ENCODE measurements around the gene OR8I2.
"Not testable (repeated sequence)": the region's sequence is repeated elsewhere in the genome, so short reads cannot be mapped to it uniquely, and the experiment has no call there.

The OR8I2 gene

GRCh38 chr11:56093008-56093407 is at the start of gene OR8I2:
Gene OR8I2 (plus strand): TSS chr11:56093308. CDS start chr11:56093308, 0 bp downstream.
- Histone ChIP-seq H3K27ac (no peak within 1 kb of the TSS), H3K9ac (ENCODE audit: insufficient read length) (no peak within 1 kb of the TSS), H3K9me3 (ENCODE audit: low read depth, low read length) (no peaks in the 10 kb centered on the region), H3K36me3 (ENCODE audit: insufficient read depth, low read length) (no peaks in the 10 kb centered on the region), H3K4me3 (no peak within 1 kb of the TSS)
- DNase-seq (ENCODE audit: low read depth, low spot score) = no peak
- TF ChIP-seq EZH2 (IDR thresholded peaks at IDR 0.05) (no peak), POLR2AphosphoS5 (IDR thresholded peaks at IDR 0.05; ENCODE audit: borderline replicate concordance, low read depth, low read length) (no peak), FOXP2 (optimal IDR thresholded peaks at IDR 0.05; ENCODE audit: control extremely low read depth, extremely low read length, insufficient read depth) (no peak)

- H3K9ac ChIP-seq (ENCODE audit: insufficient read length) = no peak overlapping the region
- H3K36me3 ChIP-seq (ENCODE audit: insufficient read depth, low read length) = no peaks in the 10 kb centered on the region
- no peaks in the 10 kb centered on the region for H3K9me3 ChIP-seq (ENCODE audit: low read depth, low read length)
- no peak overlapping the region for H3K4me3 ChIP-seq
- TF ChIP-seq FOXP2 (optimal IDR thresholded peaks at IDR 0.05; ENCODE audit: control extremely low read depth, extremely low read length, insufficient read depth) = no peak
- no peak for TF ChIP-seq POLR2AphosphoS5 (IDR thresholded peaks at IDR 0.05; ENCODE audit: borderline replicate concordance, low read depth, low read length)
- TF ChIP-seq EZH2 (IDR thresholded peaks at IDR 0.05) = no peak
- no peak for DNase-seq (ENCODE audit: low read depth, low spot score)
- no peak overlapping the region for H3K27ac ChIP-seq
These were observed 47.6 kb upstream of the OR8I2 start for GRCh38 chr11:56045538-56045937.

- no peak overlapping the region for H3K4me3 ChIP-seq
- H3K9me3 ChIP-seq (ENCODE audit: low read depth, low read length) = no peaks in the 10 kb centered on the region
- no peak for TF ChIP-seq POLR2AphosphoS5 (IDR thresholded peaks at IDR 0.05; ENCODE audit: borderline replicate concordance, low read depth, low read length)
- no peak for TF ChIP-seq EZH2 (IDR thresholded peaks at IDR 0.05)
- no peak for TF ChIP-seq FOXP2 (optimal IDR thresholded peaks at IDR 0.05; ENCODE audit: control extremely low read depth, extremely low read length, insufficient read depth)
- no peak overlapping the region for H3K27ac ChIP-seq
- no peak for DNase-seq (ENCODE audit: low read depth, low spot score)
- H3K9ac ChIP-seq (ENCODE audit: insufficient read length) = no peak overlapping the region
- H3K36me3 ChIP-seq (ENCODE audit: insufficient read depth, low read length) = no peaks in the 10 kb centered on the region
These were observed 44.6 kb upstream of the OR8I2 start for GRCh38 chr11:56048480-56048879.

GRCh38 chr11:56049487-56049886 is 43.6 kb upstream of the OR8I2 start:
- TF ChIP-seq EZH2 (IDR thresholded peaks at IDR 0.05) (no peak), FOXP2 (optimal IDR thresholded peaks at IDR 0.05; ENCODE audit: control extremely low read depth, extremely low read length, insufficient read depth) (no peak), POLR2AphosphoS5 (IDR thresholded peaks at IDR 0.05; ENCODE audit: borderline replicate concordance, low read depth, low read length) (no peak)
- H3K36me3 ChIP-seq (ENCODE audit: insufficient read depth, low read length) = no peaks in the 10 kb centered on the region

GRCh38 chr11:56056366-56056765 is 36.7 kb upstream of the OR8I2 start:
- H3K4me3 ChIP-seq; H3K27ac ChIP-seq; H3K9ac ChIP-seq (ENCODE audit: insufficient read length); H3K9me3 ChIP-seq (ENCODE audit: low read depth, low read length); H3K36me3 ChIP-seq (ENCODE audit: insufficient read depth, low read length); DNase-seq (ENCODE audit: low read depth, low spot score): not testable (repeated sequence)

More at GRCh38 chr11:56049487-56049886, 43.6 kb upstream of the OR8I2 start:
- no peaks in the 10 kb centered on the region for H3K9me3 ChIP-seq (ENCODE audit: low read depth, low read length)
- no peak overlapping the region for H3K9ac ChIP-seq (ENCODE audit: insufficient read length)
- DNase-seq (ENCODE audit: low read depth, low spot score) = no peak
- H3K27ac ChIP-seq = no peak overlapping the region
- no peak overlapping the region for H3K4me3 ChIP-seq

GRCh38 chr11:56057661-56058237 is 35.4 kb upstream of the OR8I2 start:
- DNase-seq (ENCODE audit: low read depth, low spot score); H3K36me3 ChIP-seq (ENCODE audit: insufficient read depth, low read length); H3K4me3 ChIP-seq; H3K9ac ChIP-seq (ENCODE audit: insufficient read length); H3K9me3 ChIP-seq (ENCODE audit: low read depth, low read length); H3K27ac ChIP-seq: not testable (repeated sequence)

GRCh38 chr11:56058260-56058780 is 34.8 kb upstream of the OR8I2 start:
- not testable (repeated sequence) for H3K9ac ChIP-seq (ENCODE audit: insufficient read length); H3K4me3 ChIP-seq; H3K27ac ChIP-seq; H3K9me3 ChIP-seq (ENCODE audit: low read depth, low read length); DNase-seq (ENCODE audit: low read depth, low spot score); H3K36me3 ChIP-seq (ENCODE audit: insufficient read depth, low read length)

GRCh38 chr11:56066980-56067379 is 26.1 kb upstream of the OR8I2 start:
- H3K9ac ChIP-seq (ENCODE audit: insufficient read length) = no peak overlapping the region
- H3K9me3 ChIP-seq (ENCODE audit: low read depth, low read length) = no peaks in the 10 kb centered on the region
- H3K36me3 ChIP-seq (ENCODE audit: insufficient read depth, low read length) = no peaks in the 10 kb centered on the region
- TF ChIP-seq FOXP2 (optimal IDR thresholded peaks at IDR 0.05; ENCODE audit: control extremely low read depth, extremely low read length, insufficient read depth) = no peak
- no peak for DNase-seq (ENCODE audit: low read depth, low spot score)
- no peak overlapping the region for H3K4me3 ChIP-seq
- no peak overlapping the region for H3K27ac ChIP-seq

- H3K27ac ChIP-seq = no peak overlapping the region
- no peaks in the 10 kb centered on the region for H3K36me3 ChIP-seq (ENCODE audit: insufficient read depth, low read length)
- H3K9me3 ChIP-seq (ENCODE audit: low read depth, low read length) = no peaks in the 10 kb centered on the region
- no peak overlapping the region for H3K9ac ChIP-seq (ENCODE audit: insufficient read length)
- no peak for TF ChIP-seq FOXP2 (optimal IDR thresholded peaks at IDR 0.05; ENCODE audit: control extremely low read depth, extremely low read length, insufficient read depth)
- TF ChIP-seq EZH2 (IDR thresholded peaks at IDR 0.05) = no peak
- TF ChIP-seq POLR2AphosphoS5 (IDR thresholded peaks at IDR 0.05; ENCODE audit: borderline replicate concordance, low read depth, low read length) = no peak
- DNase-seq (ENCODE audit: low read depth, low spot score) = no peak
- H3K4me3 ChIP-seq = no peak overlapping the region
These were observed 3.4 kb upstream of the OR8I2 start for GRCh38 chr11:56089697-56090096.
